ENCODE results near the gene PLEKHA1.

GRCh38 chr10:122361046-122361445 lies 13.5 kb upstream of the PLEKHA1 start:
- no peak for TF ChIP-seq POLR2A (IDR thresholded peaks at IDR 0.05; ENCODE audit: insufficient read depth in 1 of 2, low read depth in 2 of 2, low read length in 2 of 2)
- no peak for TF ChIP-seq HCFC1 (IDR thresholded peaks at IDR 0.05; ENCODE audit: low read depth, low read length)
- no peak for TF ChIP-seq MXD4 (CRISPR knock-in tag; IDR thresholded peaks at IDR 0.05)
- no peak for TF ChIP-seq ZNF776 (CRISPR knock-in tag; IDR thresholded peaks at IDR 0.05)
- no peak for TF ChIP-seq RFX1 (IDR thresholded peaks at IDR 0.05)
- TF ChIP-seq ZNF232 (CRISPR knock-in tag; IDR thresholded peaks at IDR 0.05; ENCODE audit: borderline replicate concordance): no peak
- TF ChIP-seq SKI (IDR thresholded peaks at IDR 0.05; ENCODE audit: partially characterized antibody): no peak
- no peak for TF ChIP-seq ZFP82 (CRISPR knock-in tag; IDR thresholded peaks at IDR 0.05; ENCODE audit: borderline replicate concordance)
- TF ChIP-seq CC2D1A (CRISPR knock-in tag; IDR thresholded peaks at IDR 0.05): no peak
- no peak for TF ChIP-seq RXRA (CRISPR knock-in tag; IDR thresholded peaks at IDR 0.05)
- TF ChIP-seq, protein P1, sequence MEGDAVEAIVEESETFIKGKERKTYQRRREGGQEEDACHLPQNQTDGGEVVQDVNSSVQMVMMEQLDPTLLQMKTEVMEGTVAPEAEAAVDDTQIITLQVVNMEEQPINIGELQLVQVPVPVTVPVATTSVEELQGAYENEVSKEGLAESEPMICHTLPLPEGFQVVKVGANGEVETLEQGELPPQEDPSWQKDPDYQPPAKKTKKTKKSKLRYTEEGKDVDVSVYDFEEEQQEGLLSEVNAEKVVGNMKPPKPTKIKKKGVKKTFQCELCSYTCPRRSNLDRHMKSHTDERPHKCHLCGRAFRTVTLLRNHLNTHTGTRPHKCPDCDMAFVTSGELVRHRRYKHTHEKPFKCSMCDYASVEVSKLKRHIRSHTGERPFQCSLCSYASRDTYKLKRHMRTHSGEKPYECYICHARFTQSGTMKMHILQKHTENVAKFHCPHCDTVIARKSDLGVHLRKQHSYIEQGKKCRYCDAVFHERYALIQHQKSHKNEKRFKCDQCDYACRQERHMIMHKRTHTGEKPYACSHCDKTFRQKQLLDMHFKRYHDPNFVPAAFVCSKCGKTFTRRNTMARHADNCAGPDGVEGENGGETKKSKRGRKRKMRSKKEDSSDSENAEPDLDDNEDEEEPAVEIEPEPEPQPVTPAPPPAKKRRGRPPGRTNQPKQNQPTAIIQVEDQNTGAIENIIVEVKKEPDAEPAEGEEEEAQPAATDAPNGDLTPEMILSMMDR (CRISPR knock-in tag; IDR thresholded peaks at IDR 0.05): no peak
